Measurements from ENCODE around the gene TERF2IP. TPM values are rescaled to one million over a fixed set of nuclear protein-coding genes. Genes with fewer than 3 reads are reported as not detected.

TERF2IP gene
- total RNA-seq, 1 experiment from 2014 or later, result 73.9 TPM

- H3K4me1 Mint-ChIP-seq (ENCODE audit: insufficient read depth, unreplicated experiment), result peaks cover 9% of the 10 kb centered on the region
- no peaks in the 10 kb centered on the region for H3K27me3 Mint-ChIP-seq (ENCODE audit: insufficient read depth, unreplicated experiment)
- ChIA-PET CTCF (interaction anchor here (0.7 to 1.2 kb wide), 3 partner anchors 86 to 110 kb away, joined by 3 read pairs; no protein-coding TSS in a partner anchor), POLR2A (interaction anchor here (3.4 kb wide), 1 partner anchor 12 kb away, joined by 16 read pairs; the partner anchor contains the start of genes KARS1 and TERF2IP)
- BruUV-seq (replicated peaks), result no TSS peak
- no peaks in the 10 kb centered on the region for H3K9me3 Mint-ChIP-seq (ENCODE audit: unreplicated experiment)
- TF ChIP-seq, protein P1, sequence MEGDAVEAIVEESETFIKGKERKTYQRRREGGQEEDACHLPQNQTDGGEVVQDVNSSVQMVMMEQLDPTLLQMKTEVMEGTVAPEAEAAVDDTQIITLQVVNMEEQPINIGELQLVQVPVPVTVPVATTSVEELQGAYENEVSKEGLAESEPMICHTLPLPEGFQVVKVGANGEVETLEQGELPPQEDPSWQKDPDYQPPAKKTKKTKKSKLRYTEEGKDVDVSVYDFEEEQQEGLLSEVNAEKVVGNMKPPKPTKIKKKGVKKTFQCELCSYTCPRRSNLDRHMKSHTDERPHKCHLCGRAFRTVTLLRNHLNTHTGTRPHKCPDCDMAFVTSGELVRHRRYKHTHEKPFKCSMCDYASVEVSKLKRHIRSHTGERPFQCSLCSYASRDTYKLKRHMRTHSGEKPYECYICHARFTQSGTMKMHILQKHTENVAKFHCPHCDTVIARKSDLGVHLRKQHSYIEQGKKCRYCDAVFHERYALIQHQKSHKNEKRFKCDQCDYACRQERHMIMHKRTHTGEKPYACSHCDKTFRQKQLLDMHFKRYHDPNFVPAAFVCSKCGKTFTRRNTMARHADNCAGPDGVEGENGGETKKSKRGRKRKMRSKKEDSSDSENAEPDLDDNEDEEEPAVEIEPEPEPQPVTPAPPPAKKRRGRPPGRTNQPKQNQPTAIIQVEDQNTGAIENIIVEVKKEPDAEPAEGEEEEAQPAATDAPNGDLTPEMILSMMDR (IDR thresholded peaks at IDR 0.05; ENCODE audit: unreplicated experiment), result no peak
- intact Hi-C loops (cut with micrococcal nuclease), result no loop called here
- H3K27ac Mint-ChIP-seq (ENCODE audit: low read depth, unreplicated experiment), result no peak overlapping the region
- no peak overlapping the region for H3K4me3 Mint-ChIP-seq (ENCODE audit: unreplicated experiment)
- peaks cover 45% of the 10 kb centered on the region for H3K36me3 Mint-ChIP-seq (ENCODE audit: insufficient read depth, unreplicated experiment)
- no peak for DNase-seq (ENCODE audit: unreplicated experiment)
Measured at GRCh38 chr16:75660321-75660720, 12.7 kb downstream of the TERF2IP start.

- H3K4me1 Mint-ChIP-seq (ENCODE audit: insufficient read depth, unreplicated experiment), result peaks cover 8% of the 10 kb centered on the region
- CTCF ChIA-PET, result no interaction called here
- no peak overlapping the region for H3K27ac Mint-ChIP-seq (ENCODE audit: low read depth, unreplicated experiment)
- H3K27me3 Mint-ChIP-seq (ENCODE audit: insufficient read depth, unreplicated experiment), result no peaks in the 10 kb centered on the region
- H3K9me3 Mint-ChIP-seq (ENCODE audit: unreplicated experiment), result no peaks in the 10 kb centered on the region
- no TSS peak for BruUV-seq (replicated peaks)
- TF ChIP-seq, protein P1 (IDR thresholded peaks at IDR 0.05; ENCODE audit: unreplicated experiment), result no peak
- DNase-seq (ENCODE audit: unreplicated experiment), result no peak
- H3K4me3 Mint-ChIP-seq (ENCODE audit: unreplicated experiment), result no peak overlapping the region
- peaks cover 40% of the 10 kb centered on the region for H3K36me3 Mint-ChIP-seq (ENCODE audit: insufficient read depth, unreplicated experiment)
- intact Hi-C loops (cut with micrococcal nuclease), result no loop called here
- POLR2A ChIA-PET, result interaction anchor here (3.4 kb wide), 1 partner anchor 12 kb away, joined by 16 read pairs; the partner anchor contains the start of genes KARS1 and TERF2IP
Measured at GRCh38 chr16:75660726-75661302, 13.2 kb downstream of the TERF2IP start.

DNA sequence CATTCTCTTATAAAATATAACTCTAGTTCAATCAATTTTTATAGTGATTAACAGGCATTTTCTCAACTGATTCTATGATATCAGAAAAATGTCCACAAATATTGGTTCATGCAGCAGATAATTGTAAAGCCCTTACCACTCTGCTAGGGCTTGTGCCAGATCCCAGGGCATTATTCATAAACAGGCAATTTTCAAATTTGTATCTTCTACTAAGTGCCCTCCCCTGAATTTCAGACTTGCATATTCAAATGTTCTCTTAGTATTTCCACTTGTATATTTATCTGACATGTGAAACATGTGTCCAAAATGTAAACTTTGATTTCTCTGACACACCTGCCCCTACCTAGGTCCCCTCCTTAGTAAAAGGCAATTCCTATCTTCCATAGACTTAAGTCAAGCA lies 19.9 kb downstream of the TERF2IP start:
- H3K27ac Mint-ChIP-seq (ENCODE audit: low read depth, unreplicated experiment), result no peak overlapping the region
- H3K9me3 Mint-ChIP-seq (ENCODE audit: unreplicated experiment), result no peaks in the 10 kb centered on the region
- POLR2A ChIA-PET, result no interaction called here
- intact Hi-C loops (cut with micrococcal nuclease), result no loop called here
- H3K4me1 Mint-ChIP-seq (ENCODE audit: insufficient read depth, unreplicated experiment), result no peaks in the 10 kb centered on the region
- DNase-seq (ENCODE audit: unreplicated experiment), result no peak
- CTCF ChIA-PET, result no interaction called here
- TF ChIP-seq, protein P1 (IDR thresholded peaks at IDR 0.05; ENCODE audit: unreplicated experiment), result no peak
- BruUV-seq (replicated peaks), result no TSS peak
- no peaks in the 10 kb centered on the region for H3K36me3 Mint-ChIP-seq (ENCODE audit: insufficient read depth, unreplicated experiment)
- H3K4me3 Mint-ChIP-seq (ENCODE audit: unreplicated experiment), result no peak overlapping the region
- no peaks in the 10 kb centered on the region for H3K27me3 Mint-ChIP-seq (ENCODE audit: insufficient read depth, unreplicated experiment)

DNA sequence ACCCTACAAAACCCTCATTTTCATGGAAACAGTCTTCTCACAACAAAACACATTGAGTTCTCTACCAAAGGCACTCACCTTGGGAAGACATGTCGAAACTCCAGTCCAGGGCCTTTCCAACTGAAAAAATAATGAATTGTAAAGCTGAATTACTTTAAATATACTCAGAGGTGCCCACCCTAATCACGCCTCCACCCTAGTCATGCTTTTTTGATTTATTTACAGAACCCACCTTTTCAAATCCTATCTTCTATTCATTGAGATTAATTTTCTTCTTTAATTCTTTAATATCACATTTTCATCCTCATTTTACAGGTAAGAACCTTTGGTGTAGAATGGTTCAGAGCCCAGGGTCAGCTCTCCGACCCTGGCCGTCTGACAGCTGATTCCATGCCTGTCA lies 29.3 kb downstream of the TERF2IP start, which contains the start of gene CPHXL2:
TSS of gene CPHXL2 (minus strand) at position 101 of the 400 bp plus-strand sequence. CDS start at position 91, 10 bp downstream.
- H3K4me1 Mint-ChIP-seq (ENCODE audit: insufficient read depth, unreplicated experiment), result no peaks in the 10 kb centered on the region
- no peaks in the 10 kb centered on the region for H3K9me3 Mint-ChIP-seq (ENCODE audit: unreplicated experiment)
- no peaks in the 10 kb centered on the region for H3K27me3 Mint-ChIP-seq (ENCODE audit: insufficient read depth, unreplicated experiment)
- ChIA-PET CTCF (no interaction called here), POLR2A (interaction anchor here (1.5 kb wide), 1 partner anchor 29 kb away, joined by 9 read pairs; the partner anchor contains the start of genes KARS1 and TERF2IP)
- H3K36me3 Mint-ChIP-seq (ENCODE audit: insufficient read depth, unreplicated experiment), result no peaks in the 10 kb centered on the region
- intact Hi-C loops (cut with micrococcal nuclease), result no loop called here
- TF ChIP-seq, protein P1 (IDR thresholded peaks at IDR 0.05; ENCODE audit: unreplicated experiment), result no peak
- no peak within 1 kb of the TSS for H3K27ac Mint-ChIP-seq (ENCODE audit: low read depth, unreplicated experiment)
- no peak for DNase-seq (ENCODE audit: unreplicated experiment)
- BruUV-seq (replicated peaks), result no TSS peak
- H3K4me3 Mint-ChIP-seq (ENCODE audit: unreplicated experiment), result no peak within 1 kb of the TSS

All from MCF 10A (cell line).